Head of caudate nucleus (tissue), 42 donors: Measurements from ENCODE around the gene RASAL1.
A peak's percentile ranks its signal among the peaks of the same experiment; 100 is the strongest.

Experiments used
- DNase-seq, 42 donors: peaks; one replicate each; pipeline versions ENCODE4 v3.0.0 to v3.0.0-alpha.2; 2020 to 2021; ENCODE audit warnings: mixed read lengths in 7 of 42
- intact Hi-C: fragments of 100-400 bp; cut with DNase I; formaldehyde crosslinking; loops from one replicate; pipeline ENCODE4 v1.15.0; 2022

The RASAL1 gene

DNA sequence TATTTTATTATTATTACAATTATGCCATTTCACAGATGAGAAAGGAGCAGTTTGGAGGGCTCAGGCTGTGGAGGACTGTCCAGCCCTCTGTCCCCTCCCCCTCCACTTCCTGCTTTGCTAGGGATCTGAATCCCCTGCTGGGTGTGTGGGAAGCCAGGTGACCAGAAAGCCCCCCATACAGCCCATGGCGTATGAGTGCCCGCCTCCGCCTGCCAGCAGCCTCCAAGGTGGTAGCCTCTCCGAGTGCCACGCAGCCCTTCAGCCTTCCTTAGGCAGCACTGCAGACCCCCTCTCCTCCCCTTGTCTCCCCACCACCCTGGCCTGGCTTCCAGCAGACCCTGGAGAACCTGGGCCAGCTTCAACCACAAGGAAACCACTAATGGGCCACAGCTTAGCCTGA is 66.4 kb downstream of the RASAL1 start:
- intact Hi-C loops = no loop called here

DNA sequence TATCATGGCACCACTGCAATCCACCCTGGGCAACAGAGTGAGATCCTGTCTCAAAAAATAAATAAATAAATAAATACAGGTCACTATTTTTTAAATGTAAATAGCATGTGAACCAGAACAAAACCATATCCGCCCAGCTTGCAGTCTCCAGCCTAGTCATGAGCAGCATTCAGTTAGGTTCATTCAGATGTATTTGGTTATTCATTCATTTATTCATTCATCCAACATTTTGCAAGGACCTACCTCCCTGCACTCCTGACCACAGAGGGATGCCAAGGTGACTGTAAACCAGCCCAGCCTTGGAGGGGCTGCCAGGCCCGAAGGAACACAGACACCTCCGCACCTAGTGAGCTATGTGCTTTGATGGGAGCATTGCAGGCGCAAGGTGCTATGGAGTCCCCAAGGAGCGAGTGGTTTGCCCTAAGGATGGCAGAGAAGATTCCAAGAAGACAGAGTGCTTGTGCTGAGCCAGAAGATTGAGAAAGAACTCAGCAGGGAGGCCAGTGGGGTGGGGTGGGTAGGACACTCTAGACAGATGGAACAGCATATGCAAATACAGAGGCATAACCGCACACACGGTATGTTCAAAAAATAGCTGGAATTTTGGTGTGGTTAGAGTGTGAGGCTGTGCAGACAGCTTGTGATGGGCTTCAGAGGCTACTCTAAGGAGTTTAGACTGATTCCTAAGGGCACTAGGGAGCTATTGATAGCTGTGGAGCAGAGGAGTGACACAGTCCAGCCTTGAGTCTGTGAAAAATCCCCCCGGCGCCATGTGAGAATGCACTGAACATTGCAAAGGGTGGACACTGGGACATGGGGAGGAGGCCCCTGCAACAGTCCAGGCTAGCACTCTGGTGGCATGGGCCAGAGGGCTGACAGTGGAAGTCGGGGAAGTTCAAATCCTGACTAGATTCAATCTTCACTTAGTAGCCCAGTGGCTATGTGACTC is 67.3 kb downstream of the RASAL1 start:
- no peak for DNase-seq
- intact Hi-C loops = no loop called here

More for the DNA sequence above, 66.4 kb downstream of the RASAL1 start:
- DNase-seq = no peak

DNA sequence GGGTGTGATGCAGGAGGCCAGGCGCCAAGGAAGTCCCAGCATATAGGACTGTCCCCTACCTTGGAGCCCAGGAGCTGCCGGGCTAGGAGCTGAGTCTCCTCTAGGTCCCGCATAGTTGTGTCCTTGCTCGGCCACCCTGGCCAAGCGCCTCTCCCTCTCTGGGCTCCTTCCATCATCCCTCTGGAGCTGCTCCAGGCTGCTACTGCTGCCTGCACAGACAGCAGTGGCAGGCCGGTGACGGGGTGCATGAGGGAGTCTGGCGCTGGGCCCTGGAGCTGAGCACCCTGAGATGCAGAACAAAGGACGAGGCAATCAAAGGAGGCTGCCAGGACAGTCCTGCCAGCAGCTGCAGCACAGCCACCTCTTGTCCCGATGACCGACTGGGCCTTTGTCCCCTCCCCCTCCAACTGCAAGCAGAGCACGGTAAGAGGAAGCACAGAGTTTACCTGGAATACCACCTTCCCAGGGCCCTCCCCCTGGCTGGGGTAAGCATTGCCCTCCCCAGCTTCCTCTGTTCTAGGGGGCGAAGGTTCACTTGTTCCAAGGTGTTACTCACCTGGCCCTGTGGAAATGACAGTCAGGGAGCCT is 68.7 kb downstream of the RASAL1 start:
- DNase-seq = peak in 33 of 42 donors; percentile 15 to 74 (median 45)

DNA sequence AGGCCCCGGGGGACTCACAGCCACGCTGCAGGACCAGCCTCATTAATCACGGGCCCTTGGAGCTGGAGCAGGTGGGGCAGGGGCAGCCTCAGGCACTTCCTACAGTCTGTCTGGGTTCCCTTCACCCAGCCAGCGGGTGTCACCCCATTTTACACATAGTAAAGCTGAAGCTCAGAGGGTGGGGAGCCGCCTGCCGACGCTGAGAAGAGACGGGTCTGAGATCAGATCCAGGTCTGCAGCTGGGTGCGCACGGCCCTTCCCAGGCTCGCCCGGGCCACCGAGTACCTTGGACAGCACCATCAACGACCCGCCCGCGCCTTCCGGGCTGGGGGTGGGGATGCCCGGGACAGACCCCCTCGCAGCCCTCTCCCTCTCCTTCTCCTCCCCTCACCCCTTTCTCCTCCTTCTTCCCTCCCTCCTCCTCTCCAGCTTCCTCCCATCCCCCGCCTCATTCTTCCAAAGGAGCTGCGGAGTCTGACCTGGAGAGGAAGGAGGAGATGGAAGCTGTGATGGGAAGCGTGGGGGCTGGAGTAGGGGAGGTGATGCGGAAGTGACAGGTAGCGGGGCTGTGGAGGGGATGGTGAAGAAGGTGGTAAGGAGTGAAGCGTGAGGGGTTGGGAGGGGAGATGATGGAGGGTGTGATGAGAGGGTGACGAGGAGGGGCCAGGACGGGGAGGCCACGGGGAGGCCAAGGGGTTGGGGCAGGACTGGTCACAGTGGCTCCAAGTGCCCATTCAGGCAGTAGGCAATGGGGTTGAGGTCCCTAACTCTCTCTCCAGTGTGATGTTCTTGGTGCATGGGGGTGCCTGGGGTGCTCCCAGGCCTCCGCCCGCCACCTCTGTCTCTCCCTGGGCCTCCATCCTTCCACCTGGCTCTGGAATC is 70.2 kb downstream of the RASAL1 start:
- peak in 22 of 42 donors; percentile 10 to 69 (median 38) for DNase-seq

More for the DNA sequence above, 68.7 kb downstream of the RASAL1 start:
- intact Hi-C loops = no loop called here

DNA sequence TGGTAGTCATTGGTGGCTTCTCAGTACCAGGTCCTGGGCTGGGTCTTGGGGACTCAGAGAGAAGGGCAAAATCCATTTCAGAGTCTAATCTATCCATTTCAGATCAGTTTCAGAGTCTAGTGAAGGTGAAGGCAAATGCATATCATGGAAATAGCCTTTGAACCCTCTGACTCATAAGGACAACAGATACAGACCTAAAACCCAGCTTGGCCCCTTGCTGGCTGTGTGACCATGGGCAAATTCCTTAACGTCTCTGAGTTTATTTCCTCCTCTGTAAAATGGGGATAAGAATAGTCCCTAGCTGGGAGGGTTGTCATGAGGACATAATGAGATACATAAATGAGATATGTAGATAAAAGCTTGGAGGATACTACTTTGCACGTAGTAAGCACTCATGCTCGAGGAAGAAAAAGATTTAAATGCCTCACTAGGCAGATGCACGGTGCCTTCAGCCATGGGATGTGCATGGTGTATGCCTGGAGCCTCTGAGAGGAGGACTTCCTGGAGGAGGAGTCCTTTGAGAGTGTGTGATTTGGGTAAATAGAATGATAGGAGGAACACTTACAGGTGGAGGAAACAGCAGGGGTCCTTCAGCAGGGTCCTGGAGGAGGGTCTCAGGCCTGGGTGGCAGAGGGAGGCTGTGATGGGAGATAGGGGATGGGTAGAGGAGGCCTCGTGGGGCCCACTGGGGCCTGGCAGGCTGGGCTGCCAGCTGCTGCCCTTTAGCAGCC is 71.0 kb downstream of the RASAL1 start:
- DNase-seq = no peak

More for the DNA sequence above, 70.2 kb downstream of the RASAL1 start:
- intact Hi-C loops = no loop called here

DNA sequence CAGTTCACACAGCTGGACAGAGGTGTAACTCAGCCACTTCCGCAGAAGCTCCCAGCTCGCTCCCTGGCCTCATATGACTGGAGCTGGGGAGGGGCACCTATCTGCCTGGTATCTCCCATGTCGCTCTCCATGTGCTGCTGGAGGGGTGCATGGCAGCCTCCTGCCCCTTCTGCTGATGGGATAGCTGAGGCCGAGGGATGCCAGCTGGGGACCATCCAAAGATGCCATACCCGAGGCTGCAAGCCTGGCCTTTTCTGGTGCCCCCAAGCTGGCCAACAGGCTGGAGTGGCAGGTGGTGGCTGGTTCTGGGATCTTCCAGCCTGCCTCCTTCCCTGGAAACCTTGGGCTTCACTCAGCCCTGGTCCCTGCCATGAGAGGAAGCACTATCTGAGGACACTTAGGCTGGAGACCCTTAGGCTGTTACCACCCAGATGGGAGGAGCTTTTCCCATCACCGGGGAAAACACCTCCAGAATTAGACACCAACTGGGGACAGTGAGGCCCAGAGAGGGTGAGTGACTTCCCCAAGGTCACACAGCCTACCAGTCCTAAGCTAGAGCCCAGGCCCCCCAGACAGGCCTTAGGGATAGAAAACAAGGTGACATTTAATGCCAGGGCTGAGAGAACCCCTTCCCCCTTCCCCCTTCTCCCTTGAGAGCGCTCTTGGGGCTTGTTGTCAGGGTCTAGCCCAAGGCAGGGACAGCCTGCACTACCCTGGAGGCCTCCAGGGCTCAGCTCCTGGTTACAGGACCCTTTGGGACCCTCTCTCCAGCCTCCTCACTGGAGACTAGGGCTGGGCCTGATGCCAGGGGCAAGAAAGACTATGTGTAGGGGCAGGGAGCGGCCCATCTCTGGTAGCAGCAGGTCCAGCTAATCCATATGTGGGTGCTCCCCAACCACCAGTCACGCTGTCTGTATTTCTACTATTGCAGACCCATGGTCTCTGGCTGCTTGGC is 71.9 kb downstream of the RASAL1 start:
- DNase-seq = no peak
- intact Hi-C loops = no loop called here

More for the DNA sequence above, 71.0 kb downstream of the RASAL1 start:
- intact Hi-C loops = no loop called here

DNA sequence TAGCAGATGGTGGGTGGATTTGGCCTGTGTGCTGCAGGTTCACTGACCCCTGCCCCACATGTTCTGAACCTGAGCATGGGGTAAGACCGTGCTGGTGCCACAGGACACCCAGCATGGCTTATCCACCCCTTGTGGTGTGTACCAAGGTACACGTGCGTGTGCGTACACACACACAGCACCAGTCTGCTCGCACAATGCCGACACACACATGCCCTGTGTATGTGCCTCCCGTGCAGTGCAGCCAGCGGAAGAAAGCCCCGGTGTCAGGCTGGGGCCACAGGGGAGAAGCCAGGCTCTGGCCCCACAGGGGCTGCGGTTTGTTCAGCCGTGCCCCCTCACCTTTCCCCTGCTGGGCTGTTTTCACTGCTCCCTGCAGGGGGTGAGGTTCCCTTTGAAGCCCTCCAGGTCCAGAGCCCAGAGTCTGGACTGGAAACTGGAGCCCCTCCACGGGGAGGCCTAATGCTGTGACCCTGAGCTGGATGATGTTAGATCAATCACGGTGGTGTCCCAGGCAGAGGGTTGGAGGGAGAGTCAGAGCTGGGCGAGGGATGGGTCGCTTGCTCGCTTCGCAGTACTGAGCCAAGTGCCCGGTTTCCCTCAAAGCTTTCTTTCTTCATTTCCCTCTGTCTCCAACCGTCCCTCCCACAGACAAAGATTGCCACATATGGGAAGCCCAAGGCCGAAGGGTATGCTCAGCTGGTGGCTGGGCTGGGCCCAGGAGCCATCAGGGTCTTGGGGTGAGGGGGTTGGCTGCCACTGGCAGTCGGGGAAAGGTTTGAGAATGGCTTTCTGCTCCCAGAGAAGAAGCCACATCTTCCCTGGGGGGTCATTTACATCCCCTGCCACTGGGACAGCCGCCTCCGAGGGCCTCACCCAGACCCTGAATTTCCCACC is 72.8 kb downstream of the RASAL1 start:
- no peak for DNase-seq
- intact Hi-C loops = no loop called here

DNA sequence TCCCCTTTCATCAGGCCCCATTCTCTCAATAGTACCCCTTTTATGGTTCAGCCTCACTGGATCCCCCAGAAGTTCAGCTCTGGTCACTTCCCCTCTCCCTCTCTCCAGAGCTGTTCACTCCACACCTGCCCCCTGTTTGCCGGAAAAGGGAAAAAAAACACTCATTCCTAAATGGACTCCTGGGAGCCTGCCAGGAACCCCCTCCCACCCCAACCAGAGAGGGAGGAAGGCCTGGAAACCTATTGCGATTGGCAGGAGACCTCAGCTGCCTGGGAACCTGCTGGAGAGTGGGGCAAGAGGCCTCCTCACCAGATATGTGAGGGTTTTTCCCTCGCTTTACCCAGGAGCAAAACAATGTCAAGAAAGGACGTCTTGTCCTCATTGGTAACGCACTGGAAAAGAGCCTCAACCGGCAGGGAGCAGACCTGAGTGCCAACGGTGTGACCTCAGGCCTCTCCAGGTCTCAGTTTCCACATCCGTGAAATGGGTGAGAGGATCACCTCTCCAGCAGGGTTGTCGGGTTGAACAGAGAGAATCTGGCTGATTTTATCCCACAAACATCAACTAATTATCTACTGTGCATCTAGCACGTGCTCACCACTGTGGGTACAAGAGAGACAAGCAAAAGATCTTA is 74.4 kb downstream of the RASAL1 start:
- intact Hi-C loops = no loop called here
- DNase-seq = peak in 2 of 42 donors; percentile 28 to 39

DNA sequence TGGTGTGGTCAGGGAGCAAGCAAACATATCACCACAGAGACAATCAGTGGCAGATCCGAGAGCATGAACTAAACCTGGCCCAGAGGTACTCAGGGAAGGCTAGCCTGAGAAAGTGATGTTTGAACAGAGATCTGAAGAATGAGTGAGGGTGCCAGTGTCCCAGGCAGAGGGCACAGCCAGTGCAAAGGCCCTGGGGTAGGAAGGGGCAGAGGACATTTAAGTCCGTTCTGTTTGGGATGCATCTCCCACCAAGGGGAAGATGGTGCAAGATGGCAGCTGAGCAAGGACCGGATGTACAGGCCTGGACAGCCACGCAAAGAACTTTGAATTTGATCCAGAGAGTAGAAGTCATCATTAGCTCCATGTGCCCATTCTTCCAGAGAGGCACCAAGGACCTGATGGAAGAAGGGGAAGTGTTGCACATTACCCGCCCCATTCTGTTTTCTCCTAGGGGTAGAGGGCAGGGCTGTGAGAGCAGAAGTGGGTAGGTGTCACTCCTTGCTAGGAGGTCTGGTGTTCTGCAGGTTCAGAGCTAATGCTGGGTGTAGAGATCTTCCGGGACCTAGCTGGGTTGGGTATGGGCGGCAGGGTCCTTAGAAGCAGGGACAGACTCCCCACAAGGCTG is 75.1 kb downstream of the RASAL1 start:
- DNase-seq = no peak

DNA sequence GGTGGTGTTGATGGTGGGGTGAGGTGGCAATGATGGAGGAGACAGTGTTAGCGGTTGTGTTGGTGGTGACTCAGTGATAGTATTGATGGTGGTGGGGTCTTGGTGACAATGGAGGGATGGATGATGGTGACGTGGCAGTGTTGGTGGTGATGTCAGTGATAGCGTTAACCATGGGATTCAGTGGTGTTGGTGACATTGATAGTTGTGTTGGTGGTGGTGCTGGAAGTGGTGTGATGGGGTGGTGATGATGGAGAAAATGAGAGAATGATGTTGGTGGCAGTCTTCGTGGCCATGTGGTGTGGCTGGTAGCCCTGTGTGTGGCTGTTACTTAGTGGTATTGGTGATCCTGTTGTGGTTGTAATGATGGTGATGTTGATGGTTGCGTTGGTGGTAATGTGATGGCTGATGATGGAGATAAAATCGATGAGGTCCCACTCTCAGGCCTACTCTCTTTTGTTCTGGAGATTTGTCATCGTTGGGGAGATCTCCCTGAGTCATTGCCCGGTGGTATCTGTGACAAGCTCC is 76.4 kb downstream of the RASAL1 start:
- intact Hi-C loops = no loop called here
- DNase-seq = no peak

More for the DNA sequence above, 75.1 kb downstream of the RASAL1 start:
- intact Hi-C loops = no loop called here

DNA sequence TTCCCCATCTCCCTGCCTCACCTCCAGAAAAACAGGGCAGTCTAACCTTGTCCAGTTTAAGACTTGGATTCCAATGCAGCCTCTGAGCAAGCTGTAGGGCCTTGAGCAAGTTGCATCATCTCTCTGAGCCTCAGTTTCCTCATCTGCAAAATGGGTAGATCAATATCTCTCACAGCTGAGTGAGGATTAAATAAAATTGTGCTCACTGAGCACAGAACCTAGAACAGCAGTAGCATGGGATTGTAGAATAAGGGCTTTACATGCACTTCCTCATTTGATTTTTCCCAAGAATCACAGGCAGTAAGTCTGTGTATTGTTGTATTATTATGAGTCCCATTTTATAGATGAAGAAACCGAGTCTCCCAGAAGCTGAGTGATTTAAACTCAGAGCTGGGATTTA is 77.0 kb downstream of the RASAL1 start:
- DNase-seq = no peak
- intact Hi-C loops = no loop called here

DNA sequence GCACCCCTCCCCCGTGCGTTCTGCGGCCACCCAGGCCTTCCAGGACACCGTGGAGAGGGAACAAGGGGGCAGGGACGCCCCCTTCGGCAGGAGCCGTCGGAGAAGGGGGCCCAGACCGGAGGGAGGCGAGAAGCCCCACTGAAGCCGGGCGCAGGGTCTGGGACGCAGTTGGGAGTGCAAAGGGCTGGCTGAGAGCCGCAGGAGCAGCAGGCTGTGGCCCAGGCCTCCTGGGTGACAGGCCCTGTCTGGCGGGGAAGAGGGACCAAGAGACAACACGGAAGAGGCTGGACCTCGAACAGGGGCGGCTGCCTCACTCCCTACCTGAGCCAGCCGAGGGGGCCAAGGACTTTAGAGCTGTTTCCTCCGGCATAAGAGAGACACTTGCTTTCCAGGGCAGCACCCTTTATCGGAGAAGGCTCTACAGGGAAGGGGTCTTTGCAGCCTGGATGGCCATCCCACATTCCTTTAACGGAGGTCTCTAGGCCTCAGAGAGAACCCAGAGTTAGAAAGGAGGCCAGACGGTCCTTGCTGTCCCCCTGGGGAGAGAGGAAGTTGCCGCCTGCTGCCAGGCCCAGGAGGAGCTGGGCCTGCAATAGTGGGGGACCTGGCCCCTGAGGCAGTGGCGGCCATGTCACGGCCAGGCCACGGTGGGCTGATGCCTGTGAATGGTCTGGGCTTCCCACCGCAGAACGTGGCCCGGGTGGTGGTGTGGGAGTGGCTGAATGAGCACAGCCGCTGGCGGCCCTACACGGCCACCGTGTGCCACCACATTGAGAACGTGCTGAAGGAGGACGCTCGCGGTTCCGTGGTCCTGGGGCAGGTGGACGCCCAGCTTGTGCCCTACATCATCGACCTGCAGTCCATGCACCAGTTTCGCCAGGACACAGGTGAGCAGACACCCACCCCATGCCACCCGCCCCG is 77.7 kb downstream of the RASAL1 start:
- intact Hi-C loops = loop anchor here (2.0 kb wide), 1 partner anchor 41 kb away; no protein-coding TSS in a partner anchor
- DNase-seq = peak in 4 of 42 donors; percentile 14 to 44 (median 18)

DNA sequence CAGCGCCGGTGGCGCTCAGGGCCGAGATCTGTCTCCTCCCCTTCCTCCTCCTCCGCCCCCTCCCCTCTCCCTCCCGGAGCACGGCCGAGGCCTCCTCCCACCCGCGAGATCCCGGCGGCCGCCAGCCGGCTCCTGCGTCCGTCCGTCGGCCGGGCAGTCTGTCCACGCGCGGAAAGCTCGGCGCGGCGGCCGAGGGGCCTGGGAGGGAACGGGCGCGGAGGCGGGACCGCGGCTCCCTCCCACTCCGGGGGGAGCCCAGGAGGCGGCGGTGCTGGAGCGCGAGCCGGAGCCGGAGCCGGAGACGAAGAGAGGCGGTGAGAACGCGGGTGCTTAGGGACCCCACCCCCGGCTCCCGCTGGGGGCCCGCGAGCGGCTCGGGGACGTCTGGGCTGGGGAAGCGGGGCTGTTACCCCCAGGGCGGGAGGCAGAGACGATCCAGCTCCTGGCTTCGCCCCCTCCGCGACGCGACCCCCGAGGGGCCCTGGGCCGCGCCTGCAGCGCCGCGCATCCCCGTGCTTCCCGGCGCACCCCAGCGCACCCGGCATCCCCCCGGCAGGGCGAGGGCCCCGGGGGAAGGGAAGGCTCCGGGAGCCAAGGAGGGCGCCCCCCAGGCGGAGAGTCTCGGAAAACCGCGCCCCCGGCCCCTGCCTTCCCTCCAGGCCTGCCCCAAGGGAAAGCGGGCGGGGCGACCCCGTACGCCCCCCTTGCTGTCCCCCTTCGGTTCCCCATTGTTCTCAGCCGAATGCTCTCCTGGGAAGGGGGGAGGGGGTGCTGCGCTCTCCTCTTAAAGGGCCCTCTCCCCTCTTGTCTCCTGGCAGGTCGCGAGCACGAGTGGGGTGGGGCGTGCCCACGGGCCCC is 78.7 kb downstream of the RASAL1 start, which contains the start of gene DTX1:
Gene DTX1 (plus strand): TSS at position 100 of the 858 bp plus-strand sequence. CDS start 1,463 bp downstream, outside the sequence.
- DNase-seq = peak in 37 of 42 donors; percentile 16 to 85 (median 51)
- intact Hi-C loops = loop anchor here (2.0 kb wide), 1 partner anchor 42 kb away; no protein-coding TSS in a partner anchor
